ENCODE measurements around the gene CATSPERZ.

The CATSPERZ gene

GRCh38 chr11:64327375-64327774 is 27.2 kb downstream of the CATSPERZ start:
- Mint-ChIP-seq H3K4me1 (no peaks in the 10 kb centered on the region), H3K36me3 (ENCODE audit: low read depth) (no peaks in the 10 kb centered on the region), H3K9me3 (no peaks in the 10 kb centered on the region), H3K4me3 (no peak overlapping the region), H3K27me3 (ENCODE audit: low read depth) (no peaks in the 10 kb centered on the region), H3K27ac (no peak overlapping the region)
- no peak for TF ChIP-seq CTCF (IDR thresholded peaks at IDR 0.05; ENCODE audit: unreplicated experiment in 3 of 3)

- no peaks in the 10 kb centered on the region for H3K27me3 Mint-ChIP-seq (ENCODE audit: low read depth)
Observed at GRCh38 chr11:64327993-64328392, 27.8 kb downstream of the CATSPERZ start.

GRCh38 chr11:64330888-64331287 is 30.7 kb downstream of the CATSPERZ start:
- no peaks in the 10 kb centered on the region for H3K9me3 Mint-ChIP-seq
- no peaks in the 10 kb centered on the region for H3K27me3 Mint-ChIP-seq (ENCODE audit: low read depth)
- no peaks in the 10 kb centered on the region for H3K36me3 Mint-ChIP-seq (ENCODE audit: low read depth)
- no peak overlapping the region for H3K4me3 Mint-ChIP-seq
- TF ChIP-seq CTCF (IDR thresholded peaks at IDR 0.05; ENCODE audit: unreplicated experiment in 3 of 3), result no peak
- H3K4me1 Mint-ChIP-seq, result peaks cover 5% of the 10 kb centered on the region
- H3K27ac Mint-ChIP-seq, result no peak overlapping the region

More at GRCh38 chr11:64327993-64328392, 27.8 kb downstream of the CATSPERZ start:
- Mint-ChIP-seq H3K4me1 (no peaks in the 10 kb centered on the region), H3K27ac (no peak overlapping the region), H3K36me3 (ENCODE audit: low read depth) (no peaks in the 10 kb centered on the region), H3K4me3 (no peak overlapping the region), H3K9me3 (no peaks in the 10 kb centered on the region)
- TF ChIP-seq CTCF (IDR thresholded peaks at IDR 0.05; ENCODE audit: unreplicated experiment in 3 of 3), result no peak

GRCh38 chr11:64331569-64332371 is 31.6 kb downstream of the CATSPERZ start:
- Mint-ChIP-seq H3K4me3 (no peak overlapping the region), H3K27me3 (ENCODE audit: low read depth) (no peaks in the 10 kb centered on the region), H3K27ac (no peak overlapping the region), H3K9me3 (no peaks in the 10 kb centered on the region), H3K4me1 (peaks cover 5% of the 10 kb centered on the region), H3K36me3 (ENCODE audit: low read depth) (no peaks in the 10 kb centered on the region)
- peak; percentile 13 to 23 (median 20) for TF ChIP-seq CTCF (IDR thresholded peaks at IDR 0.05; ENCODE audit: unreplicated experiment in 3 of 3)

- no peaks in the 10 kb centered on the region for H3K36me3 Mint-ChIP-seq (ENCODE audit: low read depth)
- TF ChIP-seq CTCF (IDR thresholded peaks at IDR 0.05; ENCODE audit: unreplicated experiment in 3 of 3), result no peak
- H3K27ac Mint-ChIP-seq, result no peak overlapping the region
- peaks cover 5% of the 10 kb centered on the region for H3K4me1 Mint-ChIP-seq
- no peak overlapping the region for H3K4me3 Mint-ChIP-seq
- no peaks in the 10 kb centered on the region for H3K9me3 Mint-ChIP-seq
- H3K27me3 Mint-ChIP-seq (ENCODE audit: low read depth), result no peaks in the 10 kb centered on the region
Observed at GRCh38 chr11:64333556-64333955, 33.4 kb downstream of the CATSPERZ start.
